ENCODE results near the gene C10orf90. TPM values are rescaled to one million over a fixed set of nuclear protein-coding genes. Genes with fewer than 3 reads are reported as not detected.
A peak's percentile ranks its signal among the peaks of the same experiment; 100 is the strongest.

C10orf90 gene
- total RNA-seq, 1 experiment from 2014 or later: not detected

- peaks cover 14% of the 10 kb centered on the region for H3K4me1 Mint-ChIP-seq (ENCODE audit: insufficient read depth, unreplicated experiment)
- H3K4me3 Mint-ChIP-seq (ENCODE audit: unreplicated experiment): no peak overlapping the region
- H3K36me3 Mint-ChIP-seq (ENCODE audit: insufficient read depth, unreplicated experiment): no peaks in the 10 kb centered on the region
- H3K27ac Mint-ChIP-seq (ENCODE audit: low read depth, unreplicated experiment): no peak overlapping the region
- BruUV-seq (replicated peaks): no TSS peak
- intact Hi-C loops (cut with micrococcal nuclease): no loop called here
- no peaks in the 10 kb centered on the region for H3K27me3 Mint-ChIP-seq (ENCODE audit: insufficient read depth, unreplicated experiment)
- CTCF ChIA-PET: no interaction called here
- POLR2A ChIA-PET: no interaction called here
- peaks cover 7% of the 10 kb centered on the region for H3K9me3 Mint-ChIP-seq (ENCODE audit: unreplicated experiment)
- TF ChIP-seq, protein P1, sequence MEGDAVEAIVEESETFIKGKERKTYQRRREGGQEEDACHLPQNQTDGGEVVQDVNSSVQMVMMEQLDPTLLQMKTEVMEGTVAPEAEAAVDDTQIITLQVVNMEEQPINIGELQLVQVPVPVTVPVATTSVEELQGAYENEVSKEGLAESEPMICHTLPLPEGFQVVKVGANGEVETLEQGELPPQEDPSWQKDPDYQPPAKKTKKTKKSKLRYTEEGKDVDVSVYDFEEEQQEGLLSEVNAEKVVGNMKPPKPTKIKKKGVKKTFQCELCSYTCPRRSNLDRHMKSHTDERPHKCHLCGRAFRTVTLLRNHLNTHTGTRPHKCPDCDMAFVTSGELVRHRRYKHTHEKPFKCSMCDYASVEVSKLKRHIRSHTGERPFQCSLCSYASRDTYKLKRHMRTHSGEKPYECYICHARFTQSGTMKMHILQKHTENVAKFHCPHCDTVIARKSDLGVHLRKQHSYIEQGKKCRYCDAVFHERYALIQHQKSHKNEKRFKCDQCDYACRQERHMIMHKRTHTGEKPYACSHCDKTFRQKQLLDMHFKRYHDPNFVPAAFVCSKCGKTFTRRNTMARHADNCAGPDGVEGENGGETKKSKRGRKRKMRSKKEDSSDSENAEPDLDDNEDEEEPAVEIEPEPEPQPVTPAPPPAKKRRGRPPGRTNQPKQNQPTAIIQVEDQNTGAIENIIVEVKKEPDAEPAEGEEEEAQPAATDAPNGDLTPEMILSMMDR (IDR thresholded peaks at IDR 0.05; ENCODE audit: unreplicated experiment): no peak
- no peak for DNase-seq (ENCODE audit: unreplicated experiment)
Measured at GRCh38 chr10:126639084-126639483, 31.4 kb downstream of the C10orf90 start.

GRCh38 chr10:126638542-126638941 lies 32.0 kb downstream of the C10orf90 start:
- TF ChIP-seq, protein P1 (IDR thresholded peaks at IDR 0.05; ENCODE audit: unreplicated experiment): no peak
- H3K4me3 Mint-ChIP-seq (ENCODE audit: unreplicated experiment): no peak overlapping the region
- no peaks in the 10 kb centered on the region for H3K36me3 Mint-ChIP-seq (ENCODE audit: insufficient read depth, unreplicated experiment)
- intact Hi-C loops (cut with micrococcal nuclease): no loop called here
- peaks cover 14% of the 10 kb centered on the region for H3K4me1 Mint-ChIP-seq (ENCODE audit: insufficient read depth, unreplicated experiment)
- no peak overlapping the region for H3K27ac Mint-ChIP-seq (ENCODE audit: low read depth, unreplicated experiment)
- CTCF ChIA-PET: no interaction called here
- DNase-seq (ENCODE audit: unreplicated experiment): no peak
- BruUV-seq (replicated peaks): no TSS peak
- POLR2A ChIA-PET: no interaction called here
- H3K27me3 Mint-ChIP-seq (ENCODE audit: insufficient read depth, unreplicated experiment): no peaks in the 10 kb centered on the region
- peaks cover 7% of the 10 kb centered on the region for H3K9me3 Mint-ChIP-seq (ENCODE audit: unreplicated experiment)

DNA sequence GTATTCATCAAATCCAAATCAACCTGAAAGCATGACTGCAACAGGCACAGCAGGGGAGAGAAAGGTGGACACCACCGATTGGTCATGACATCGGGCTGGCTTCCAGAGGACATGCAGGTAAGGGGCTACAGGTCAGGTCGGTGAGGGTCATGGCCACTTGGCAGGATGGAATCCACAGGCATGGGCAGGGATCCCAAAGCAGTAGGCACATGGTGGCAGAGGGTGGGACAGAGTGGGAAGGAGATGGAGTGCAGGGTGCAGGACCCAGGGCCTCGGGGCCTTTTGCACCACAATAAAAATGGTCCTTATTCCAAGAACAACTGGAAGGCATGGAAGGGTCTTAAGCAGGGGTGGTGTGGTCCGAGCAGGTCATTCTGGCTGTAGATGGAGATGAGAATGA lies 33.0 kb downstream of the C10orf90 start:
- ChIA-PET CTCF (no interaction called here), POLR2A (no interaction called here)
- BruUV-seq (replicated peaks): no TSS peak
- intact Hi-C loops (cut with micrococcal nuclease): no loop called here
- H3K27ac Mint-ChIP-seq (ENCODE audit: low read depth, unreplicated experiment): no peak overlapping the region
- TF ChIP-seq, protein P1 (IDR thresholded peaks at IDR 0.05; ENCODE audit: unreplicated experiment): no peak
- no peaks in the 10 kb centered on the region for H3K27me3 Mint-ChIP-seq (ENCODE audit: insufficient read depth, unreplicated experiment)
- DNase-seq (ENCODE audit: unreplicated experiment): no peak
- peaks cover 4% of the 10 kb centered on the region for H3K9me3 Mint-ChIP-seq (ENCODE audit: unreplicated experiment)
- H3K36me3 Mint-ChIP-seq (ENCODE audit: insufficient read depth, unreplicated experiment): no peaks in the 10 kb centered on the region
- no peak overlapping the region for H3K4me3 Mint-ChIP-seq (ENCODE audit: unreplicated experiment)
- H3K4me1 Mint-ChIP-seq (ENCODE audit: insufficient read depth, unreplicated experiment): peaks cover 11% of the 10 kb centered on the region

- Mint-ChIP-seq H3K4me1 (ENCODE audit: insufficient read depth, unreplicated experiment) (no peaks in the 10 kb centered on the region), H3K27ac (ENCODE audit: low read depth, unreplicated experiment) (no peak overlapping the region), H3K4me3 (ENCODE audit: unreplicated experiment) (no peak overlapping the region), H3K9me3 (ENCODE audit: unreplicated experiment) (no peaks in the 10 kb centered on the region), H3K36me3 (ENCODE audit: insufficient read depth, unreplicated experiment) (no peaks in the 10 kb centered on the region), H3K27me3 (ENCODE audit: insufficient read depth, unreplicated experiment) (peaks cover 20% of the 10 kb centered on the region)
- POLR2A ChIA-PET: no interaction called here
- intact Hi-C loops (cut with micrococcal nuclease): no loop called here
- DNase-seq (ENCODE audit: unreplicated experiment): peak; percentile 38
- CTCF ChIA-PET: interaction anchor here (0.5 kb wide), 1 partner anchor 327 kb away, joined by 5 read pairs; no protein-coding TSS in a partner anchor
- BruUV-seq (replicated peaks): no TSS peak
- TF ChIP-seq, protein P1 (IDR thresholded peaks at IDR 0.05; ENCODE audit: unreplicated experiment): no peak
Measured at GRCh38 chr10:126634911-126635310, 35.6 kb downstream of the C10orf90 start.
